Astrocyte (in vitro differentiated cells and primary cell): ENCODE data around the gene OR52W1. TPM values are rescaled to one million over a fixed set of nuclear protein-coding genes. Genes with fewer than 3 reads are reported as not detected.

Experiments
- DNase-seq: peaks from one replicate; pipeline ENCODE4 v3.0.0-alpha.2; 2010; ENCODE audit warnings: low read depth
- FAIRE-seq: peaks from 2 replicates; lab custom pipeline; 2011; peaks lifted over from hg19 to GRCh38; lab: Jason Lieb, UNC
- H2AFZ ChIP-seq: 2 replicates; pipeline ENCODE4 v1.6.0; 2012; ENCODE audit warnings: low read depth, low read length, inconsistent platforms
- H3K27ac ChIP-seq: 2 replicates; pipeline ENCODE4 v1.5.1; 2011; ENCODE audit warnings: low read depth, low read length, inconsistent platforms
- H3K27me3 ChIP-seq: 2 replicates; pipeline ENCODE4 v1.6.0; 2011; ENCODE audit warnings: low read length, inconsistent platforms; ENCODE audit not compliant: insufficient read depth
- H3K36me3 ChIP-seq: 2 replicates; pipeline ENCODE4 v1.5.1; 2011; ENCODE audit warnings: low read length, inconsistent platforms; ENCODE audit not compliant: insufficient read depth
- H3K4me1 ChIP-seq: 2 replicates; pipeline ENCODE4 v1.5.1; 2011; ENCODE audit warnings: low read length, inconsistent platforms; ENCODE audit not compliant: insufficient read depth
- H3K4me2 ChIP-seq: 2 replicates; pipeline ENCODE4 v1.6.0; 2012; ENCODE audit warnings: low read length, inconsistent platforms
- H3K4me3 ChIP-seq: 2 replicates; pipeline ENCODE4 v1.5.1; 2011; ENCODE audit warnings: low read depth, mild to moderate bottlenecking, low read length, inconsistent platforms; ENCODE audit not compliant: insufficient read depth
- H3K79me2 ChIP-seq: 2 replicates; pipeline ENCODE4 v1.6.0; 2012; ENCODE audit warnings: mild to moderate bottlenecking, low read length, inconsistent platforms; ENCODE audit not compliant: insufficient read depth
- H3K9ac ChIP-seq: 2 replicates; pipeline ENCODE4 v1.6.0; 2012; ENCODE audit warnings: mild to moderate bottlenecking, low read length, inconsistent platforms
- H3K9me3 ChIP-seq: 2 replicates; pipeline ENCODE4 v1.5.1; 2012; ENCODE audit warnings: low read depth, mild to moderate bottlenecking, low read length, inconsistent platforms; ENCODE audit not compliant: insufficient read depth
- H4K20me1 ChIP-seq: 2 replicates; pipeline ENCODE4 v1.6.0; 2012; ENCODE audit warnings: low read length, inconsistent platforms; ENCODE audit not compliant: insufficient read depth
- H3K27ac Mint-ChIP-seq: one replicate; pipeline ENCODE4 v1.8.0; 2021; ENCODE audit warnings: mild to moderate bottlenecking, mixed read lengths; ENCODE audit not compliant: unreplicated experiment
- H3K27me3 Mint-ChIP-seq: one replicate; pipeline ENCODE4 v1.8.0; 2021; ENCODE audit warnings: low read depth, mixed read lengths; ENCODE audit not compliant: unreplicated experiment
- H3K36me3 Mint-ChIP-seq: one replicate; pipeline ENCODE4 v1.8.0; 2021; ENCODE audit warnings: low read depth, mixed read lengths; ENCODE audit not compliant: unreplicated experiment
- H3K4me1 Mint-ChIP-seq: one replicate; pipeline ENCODE4 v1.8.0; 2021; ENCODE audit warnings: low read depth, mixed read lengths; ENCODE audit not compliant: unreplicated experiment
- H3K4me3 Mint-ChIP-seq: one replicate; pipeline ENCODE4 v1.8.0; 2021; ENCODE audit warnings: mild to moderate bottlenecking, moderate library complexity, mixed read lengths; ENCODE audit not compliant: unreplicated experiment
- H3K9me3 Mint-ChIP-seq: one replicate; pipeline ENCODE4 v1.8.0; 2021; ENCODE audit warnings: mild to moderate bottlenecking, mixed read lengths; ENCODE audit not compliant: unreplicated experiment
- CTCF ChIP-seq: IDR thresholded peaks from 2 replicates; pipeline ENCODE4 v1.5.1; 2011; ENCODE audit warnings: low read depth, mild to moderate bottlenecking, inconsistent platforms, low read length, moderate library complexity; ENCODE audit not compliant: insufficient read depth
- EZH2 ChIP-seq: IDR thresholded peaks from 2 replicates; pipeline ENCODE4 v1.6.1; 2012; ENCODE audit warnings: mild to moderate bottlenecking, low read length, inconsistent platforms; ENCODE audit not compliant: insufficient read depth
- total RNA-seq: library from RNA; stranded (reverse); gene quantifications from 2 replicates; pipeline ENCODE4 v1.2.1, GENCODE V29; 2021

Gene OR52W1
- total RNA-seq, 1 donor from 2014 or later: not detected

GRCh38 chr11:6191742-6192141 lies 7.3 kb upstream of the OR52W1 start:
- H3K27me3 Mint-ChIP-seq: peaks cover 3% of the 10 kb centered on the region
- Histone ChIP-seq H3K9me3 (no peaks in the 10 kb centered on the region), H3K36me3 (no peaks in the 10 kb centered on the region), H3K4me2 (no peak overlapping the region), H2AFZ (no peak overlapping the region), H3K27ac (no peak overlapping the region), H3K4me3 (no peak overlapping the region), H3K9ac (no peak overlapping the region), H3K79me2 (no peaks in the 10 kb centered on the region), H3K27me3 (no peaks in the 10 kb centered on the region), H3K4me1 (no peaks in the 10 kb centered on the region), H4K20me1 (no peaks in the 10 kb centered on the region)
- no peaks in the 10 kb centered on the region for H3K36me3 Mint-ChIP-seq
- no peak for TF ChIP-seq EZH2
- TF ChIP-seq CTCF: no peak
- H3K4me1 Mint-ChIP-seq: peaks cover 8% of the 10 kb centered on the region
- H3K4me3 Mint-ChIP-seq: no peak overlapping the region
- DNase-seq (no peak), FAIRE-seq (no peak)
- no peak overlapping the region for H3K27ac Mint-ChIP-seq
- H3K9me3 Mint-ChIP-seq: peaks cover 2% of the 10 kb centered on the region

- DNase-seq (no peak), FAIRE-seq (no peak)
- Mint-ChIP-seq H3K4me3 (no peak overlapping the region), H3K4me1 (peaks cover 18% of the 10 kb centered on the region), H3K27me3 (peaks cover 3% of the 10 kb centered on the region), H3K36me3 (no peaks in the 10 kb centered on the region), H3K27ac (no peak overlapping the region), H3K9me3 (peaks cover 2% of the 10 kb centered on the region)
- Histone ChIP-seq H3K27me3 (no peaks in the 10 kb centered on the region), H3K4me2 (no peak overlapping the region), H2AFZ (no peak overlapping the region), H4K20me1 (no peaks in the 10 kb centered on the region), H3K4me1 (no peaks in the 10 kb centered on the region), H3K9me3 (no peaks in the 10 kb centered on the region), H3K36me3 (no peaks in the 10 kb centered on the region), H3K9ac (no peak overlapping the region), H3K4me3 (no peak overlapping the region), H3K79me2 (no peaks in the 10 kb centered on the region), H3K27ac (no peak overlapping the region)
- TF ChIP-seq CTCF (no peak), EZH2 (no peak)
These were observed 4.9 kb upstream of the OR52W1 start for GRCh38 chr11:6194065-6194581.

GRCh38 chr11:6196396-6196795 lies 2.6 kb upstream of the OR52W1 start:
- peaks cover 3% of the 10 kb centered on the region for H3K27me3 Mint-ChIP-seq
- no peak overlapping the region for H3K4me3 Mint-ChIP-seq
- Histone ChIP-seq H2AFZ (no peak overlapping the region), H3K36me3 (no peaks in the 10 kb centered on the region), H3K9ac (no peak overlapping the region), H3K9me3 (no peaks in the 10 kb centered on the region), H3K4me1 (no peaks in the 10 kb centered on the region), H3K27ac (no peak overlapping the region), H4K20me1 (no peaks in the 10 kb centered on the region), H3K4me2 (no peak overlapping the region), H3K4me3 (no peak overlapping the region), H3K79me2 (no peaks in the 10 kb centered on the region), H3K27me3 (no peaks in the 10 kb centered on the region)
- FAIRE-seq (no peak), DNase-seq (no peak)
- peaks cover 3% of the 10 kb centered on the region for H3K36me3 Mint-ChIP-seq
- peaks cover 2% of the 10 kb centered on the region for H3K9me3 Mint-ChIP-seq
- TF ChIP-seq CTCF (no peak), EZH2 (no peak)
- no peak overlapping the region for H3K27ac Mint-ChIP-seq
- H3K4me1 Mint-ChIP-seq: peaks cover 23% of the 10 kb centered on the region
